ENCODE results near the gene ATP5ME.

- no peak for TF ChIP-seq CTCF (conservative IDR thresholded peaks at IDR 0.05; ENCODE audit: low read length)
- no peak for TF ChIP-seq EZH2phosphoT487 (IDR thresholded peaks at IDR 0.05; ENCODE audit: borderline replicate concordance, low read depth, low read length)
These were observed 3.6 kb upstream of the ATP5ME start for GRCh38 chr4:677431-678293.
